Lower leg skin (tissue), 4 donors: Measurements from ENCODE around the gene ZHX3. TPM values are rescaled to one million over a fixed set of nuclear protein-coding genes. Genes with fewer than 3 reads are reported as not detected.

Experiments
- DNase-seq, 2 donors: peaks; one replicate each; pipeline ENCODE4 v3.0.0-alpha.2; 2019; ENCODE audit warnings: low spot score in 2 of 2
- H3K4me3 ChIP-seq: fragments of 200-600 bp; sonication (generic); 2 replicates; pipeline ENCODE4 v1.5.1; 2017; ENCODE audit warnings: mild to moderate bottlenecking, low read depth; ENCODE audit not compliant: poor library complexity, severe bottlenecking
- CTCF ChIP-seq, 3 donors: fragments of 450-650 bp; IDR thresholded peaks; one replicate each; pipeline ENCODE4 v1.5.1; 2016; ENCODE audit warnings: antibody characterized with exemption in 3 of 3, mild to moderate bottlenecking in 3 of 3, moderate library complexity in 2 of 3
- POLR2A ChIP-seq, 2 donors: fragments of 450-650 bp; IDR thresholded peaks; one replicate each; pipeline ENCODE4 v1.6.1; 2016 to 2017; ENCODE audit warnings: antibody characterized with exemption in 2 of 2, mild to moderate bottlenecking in 1 of 2, moderate library complexity in 1 of 2
- WGBS, 2 donors: methylation state at CpG; one replicate each; pipeline ENCODE4 v1.1.5; 2018; 5-methylcytosine and 5-hydroxymethylcytosine counted together
- intact Hi-C: fragments of 100-400 bp; cut with DNase I; formaldehyde crosslinking; loops from one replicate; pipeline ENCODE4 v1.15.0; 2023; ENCODE audit warnings: low total_unique reads
- total RNA-seq, 4 donors: library from RNA; depleted of rRNA; stranded (reverse); fragments of >200 nt; gene quantifications; one replicate each; pipeline ENCODE4 v1.1.0, GENCODE V29; 2016

ZHX3 gene
- total RNA-seq, 4 donors from 2014 or later, result 19.3 to 33.1 (median 25.5) TPM

- DNase-seq, result no peak
- TF ChIP-seq POLR2A (IDR thresholded peaks at IDR 0.05) (no peak), CTCF (IDR thresholded peaks at IDR 0.05) (no peak)
- intact Hi-C loops, result no loop called here
Observed at GRCh38 chr20:41145317-41145716, 172.2 kb downstream of the ZHX3 start.

DNA sequence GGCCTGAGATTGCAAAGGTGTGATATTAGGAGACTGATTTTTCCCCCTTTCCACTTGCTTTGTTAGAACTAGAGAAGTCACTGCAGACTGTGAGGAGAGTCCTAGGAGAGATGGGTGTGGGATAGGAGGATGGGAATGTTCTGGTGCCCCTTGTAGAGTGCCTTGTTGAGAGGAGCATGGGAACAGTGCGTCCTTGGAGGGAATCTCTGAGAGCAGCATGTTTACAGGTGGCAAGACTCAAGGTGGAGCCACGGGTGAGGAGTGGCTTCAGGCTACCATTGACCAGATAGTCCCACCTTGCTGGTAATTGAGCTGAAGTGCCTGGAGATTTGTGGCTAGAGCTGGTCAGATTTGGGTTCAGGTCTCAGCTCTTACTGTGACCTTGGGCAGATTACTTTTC lies 174.2 kb downstream of the ZHX3 start:
- WGBS, 2 donors, result 53 to 55% methylated on average over 2 of the region's 2 CpGs
- intact Hi-C loops, result no loop called here
- no peak for DNase-seq
- H3K4me3 ChIP-seq, result no peak overlapping the region
- no peak for TF ChIP-seq POLR2A (IDR thresholded peaks at IDR 0.05)
- no peak for TF ChIP-seq CTCF (IDR thresholded peaks at IDR 0.05)

More at GRCh38 chr20:41145317-41145716, 172.2 kb downstream of the ZHX3 start:
- 100% methylated on average over 2 of the region's 2 CpGs for WGBS, 2 donors
- no peak overlapping the region for H3K4me3 ChIP-seq

GRCh38 chr20:41142919-41143318 lies 174.6 kb downstream of the ZHX3 start:
- H3K4me3 ChIP-seq, result no peak overlapping the region
- TF ChIP-seq CTCF (IDR thresholded peaks at IDR 0.05), result no peak
- no peak for TF ChIP-seq POLR2A (IDR thresholded peaks at IDR 0.05)
- no peak for DNase-seq
- intact Hi-C loops, result no loop called here
- WGBS, 2 donors, result 54 to 73% methylated on average over 5 of the region's 5 CpGs

DNA sequence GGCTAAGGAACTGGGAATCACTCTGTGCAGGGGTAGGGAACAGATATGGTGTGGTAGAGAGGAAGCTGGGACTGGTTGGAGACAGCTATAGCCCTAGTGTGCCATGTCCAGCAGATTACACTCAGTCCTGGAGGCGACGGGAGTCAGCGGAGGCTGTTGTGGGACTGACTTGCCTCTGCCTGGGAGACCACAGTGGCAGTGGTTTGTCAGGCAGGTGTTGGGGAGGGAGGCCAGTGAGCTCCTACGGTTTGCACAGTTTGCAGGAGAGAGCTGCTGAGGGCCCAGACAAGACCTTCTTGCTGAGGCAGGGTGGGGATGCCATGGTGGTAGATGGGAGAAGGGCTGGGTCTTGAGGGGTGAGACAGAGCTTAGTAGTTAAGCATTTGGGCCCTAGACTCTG lies 175.3 kb downstream of the ZHX3 start:
- TF ChIP-seq CTCF (IDR thresholded peaks at IDR 0.05) (no peak), POLR2A (IDR thresholded peaks at IDR 0.05) (no peak)
- intact Hi-C loops, result no loop called here
- DNase-seq, result no peak
- H3K4me3 ChIP-seq, result no peak overlapping the region
- WGBS, 2 donors, result 64 to 79% methylated on average over 4 of the region's 4 CpGs

DNA sequence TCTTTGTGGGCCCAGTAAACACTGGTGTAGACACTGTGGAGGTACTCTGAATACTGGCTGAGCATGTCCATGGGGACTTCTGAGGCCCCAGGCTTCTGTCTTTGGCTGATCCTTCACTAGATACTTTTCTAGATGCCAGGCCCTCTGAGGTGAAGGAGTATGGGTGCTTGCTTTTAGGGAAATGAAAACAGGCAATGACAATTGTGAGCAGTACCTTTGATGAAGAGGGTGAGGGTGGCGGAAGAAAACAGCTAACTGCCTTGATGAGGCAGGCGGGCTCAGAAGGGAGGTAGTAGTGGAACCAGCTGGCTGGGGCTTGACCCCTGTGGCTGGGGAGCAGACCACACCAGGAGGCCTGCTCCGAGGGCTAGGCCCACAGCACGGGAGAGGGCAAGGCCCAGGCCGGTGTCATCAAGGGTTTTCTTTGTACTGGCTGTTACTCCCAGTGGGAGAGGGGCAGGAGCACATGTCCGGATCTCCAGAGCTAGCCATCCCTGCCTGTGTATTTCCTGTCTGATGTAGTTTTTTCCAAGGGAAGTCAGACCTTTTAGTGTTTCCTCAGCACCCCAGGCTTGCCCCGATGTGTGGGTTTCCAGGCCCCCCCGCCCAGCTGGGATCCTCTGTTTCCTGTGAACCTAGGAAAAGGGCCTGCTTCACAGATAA lies 176.2 kb downstream of the ZHX3 start:
- 51 to 62% methylated on average over 8 of the region's 8 CpGs for WGBS, 2 donors
- intact Hi-C loops, result no loop called here
- no peak overlapping the region for H3K4me3 ChIP-seq
- no peak for TF ChIP-seq CTCF (IDR thresholded peaks at IDR 0.05)
- TF ChIP-seq POLR2A (IDR thresholded peaks at IDR 0.05), result no peak
- no peak for DNase-seq
